ENCODE data around the gene CHAMP1. TPM values are rescaled to one million over a fixed set of nuclear protein-coding genes. Genes with fewer than 3 reads are reported as not detected.

The CHAMP1 gene
- total RNA-seq, 1 experiment from 2014 or later: 15.3 TPM

- ChIA-PET CTCF (no interaction called here), POLR2A (no interaction called here)
These were observed 24.7 kb downstream of the CHAMP1 start for GRCh38 chr13:114338959-114339358.

GRCh38 chr13:114339857-114340534, 25.7 kb downstream of the CHAMP1 start:
- DNase-seq (ENCODE audit: low read depth, low spot score): no peak
- no peak; the same call in 1 of the 2 replicates for ATAC-seq
- Histone ChIP-seq H3K4me3 (ENCODE audit: low read depth in 2 of 2, low read length in 2 of 2) (no peak overlapping the region), H3K4me1 (ENCODE audit: control insufficient read depth, insufficient read depth, low read length) (no peaks in the 10 kb centered on the region), H3K27ac (ENCODE audit: low read length) (no peak overlapping the region), H3K36me3 (ENCODE audit: control insufficient read depth, insufficient read depth, low read length) (no peaks in the 10 kb centered on the region), H3K27me3 (ENCODE audit: control insufficient read depth, insufficient read depth, low read length) (no peaks in the 10 kb centered on the region), H3K9me3 (ENCODE audit: control insufficient read depth, insufficient read depth, low read depth, low read length) (no peaks in the 10 kb centered on the region)
- POLR2A ChIA-PET: no interaction called here
- BruUV-seq (replicated peaks): no TSS peak
- in situ Hi-C loops (cut with HindIII; ENCODE audit: low pct_unique_long_range_greater_than_20kb, low sequenced_read_pairs) (no loop called here), intact Hi-C loops (cut with micrococcal nuclease; ENCODE audit: unreplicated experiment) (no loop called here)
- TF ChIP-seq POLR2AphosphoS5 (IDR thresholded peaks at IDR 0.05; ENCODE audit: low read depth, low read length) (no peak), CTCF (IDR thresholded peaks at IDR 0.05) (peak; percentile 74)
- CTCF ChIA-PET: no interaction called here

More at GRCh38 chr13:114338959-114339358, 24.7 kb downstream of the CHAMP1 start:
- no TSS peak for BruUV-seq (replicated peaks)
- in situ Hi-C loops (cut with HindIII; ENCODE audit: low pct_unique_long_range_greater_than_20kb, low sequenced_read_pairs): no loop called here
- TF ChIP-seq, protein P1, sequence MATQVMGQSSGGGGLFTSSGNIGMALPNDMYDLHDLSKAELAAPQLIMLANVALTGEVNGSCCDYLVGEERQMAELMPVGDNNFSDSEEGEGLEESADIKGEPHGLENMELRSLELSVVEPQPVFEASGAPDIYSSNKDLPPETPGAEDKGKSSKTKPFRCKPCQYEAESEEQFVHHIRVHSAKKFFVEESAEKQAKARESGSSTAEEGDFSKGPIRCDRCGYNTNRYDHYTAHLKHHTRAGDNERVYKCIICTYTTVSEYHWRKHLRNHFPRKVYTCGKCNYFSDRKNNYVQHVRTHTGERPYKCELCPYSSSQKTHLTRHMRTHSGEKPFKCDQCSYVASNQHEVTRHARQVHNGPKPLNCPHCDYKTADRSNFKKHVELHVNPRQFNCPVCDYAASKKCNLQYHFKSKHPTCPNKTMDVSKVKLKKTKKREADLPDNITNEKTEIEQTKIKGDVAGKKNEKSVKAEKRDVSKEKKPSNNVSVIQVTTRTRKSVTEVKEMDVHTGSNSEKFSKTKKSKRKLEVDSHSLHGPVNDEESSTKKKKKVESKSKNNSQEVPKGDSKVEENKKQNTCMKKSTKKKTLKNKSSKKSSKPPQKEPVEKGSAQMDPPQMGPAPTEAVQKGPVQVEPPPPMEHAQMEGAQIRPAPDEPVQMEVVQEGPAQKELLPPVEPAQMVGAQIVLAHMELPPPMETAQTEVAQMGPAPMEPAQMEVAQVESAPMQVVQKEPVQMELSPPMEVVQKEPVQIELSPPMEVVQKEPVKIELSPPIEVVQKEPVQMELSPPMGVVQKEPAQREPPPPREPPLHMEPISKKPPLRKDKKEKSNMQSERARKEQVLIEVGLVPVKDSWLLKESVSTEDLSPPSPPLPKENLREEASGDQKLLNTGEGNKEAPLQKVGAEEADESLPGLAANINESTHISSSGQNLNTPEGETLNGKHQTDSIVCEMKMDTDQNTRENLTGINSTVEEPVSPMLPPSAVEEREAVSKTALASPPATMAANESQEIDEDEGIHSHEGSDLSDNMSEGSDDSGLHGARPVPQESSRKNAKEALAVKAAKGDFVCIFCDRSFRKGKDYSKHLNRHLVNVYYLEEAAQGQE (IDR thresholded peaks at IDR 0.05; ENCODE audit: insufficient read depth in 1 of 2, low read depth in 2 of 2, low read length in 1 of 2): no peak
- TF ChIP-seq SIN3A (IDR thresholded peaks at IDR 0.05; ENCODE audit: borderline replicate concordance, insufficient read depth, low read depth, low read length) (no peak), CTCF (IDR thresholded peaks at IDR 0.05) (no peak), POLR2AphosphoS5 (IDR thresholded peaks at IDR 0.05; ENCODE audit: low read depth, low read length) (no peak), TCF7L2 (IDR thresholded peaks at IDR 0.05; ENCODE audit: low read depth, low read length) (no peak)
- H3K27me3 ChIP-seq (ENCODE audit: control insufficient read depth, insufficient read depth, low read length): no peaks in the 10 kb centered on the region
- no peaks in the 10 kb centered on the region for H3K36me3 ChIP-seq (ENCODE audit: control insufficient read depth, insufficient read depth, low read length)
- H3K9me3 ChIP-seq (ENCODE audit: control insufficient read depth, insufficient read depth, low read depth, low read length): no peaks in the 10 kb centered on the region
- H3K4me1 ChIP-seq (ENCODE audit: control insufficient read depth, insufficient read depth, low read length): no peaks in the 10 kb centered on the region
- DNase-seq (ENCODE audit: low read depth, low spot score): no peak
- no peak overlapping the region for H3K4me3 ChIP-seq (ENCODE audit: low read depth in 2 of 2, low read length in 2 of 2)
- no peak for ATAC-seq
- intact Hi-C loops (cut with micrococcal nuclease; ENCODE audit: unreplicated experiment): no loop called here
- no peak overlapping the region for H3K27ac ChIP-seq (ENCODE audit: low read length)

Measured in Panc1 (cell line).